ENCODE results near the gene TNFRSF4. TPM values are rescaled to one million over a fixed set of nuclear protein-coding genes. Genes with fewer than 3 reads are reported as not detected.

The TNFRSF4 gene
- total RNA-seq, 1 experiment from 2014 or later, result 0.37 TPM

GRCh38 chr1:1169429-1170214 is 44.3 kb downstream of the TNFRSF4 start:
- no peak for ATAC-seq
- Histone ChIP-seq H4K20me1 (ENCODE audit: insufficient read depth) (no peaks in the 10 kb centered on the region), H2AFZ (ENCODE audit: low read depth, low read length, poor library complexity, severe bottlenecking) (no peak overlapping the region), H3K9ac (ENCODE audit: low read length) (no peak overlapping the region), H3K4me2 (ENCODE audit: low read length) (no peak overlapping the region), H3K4me1 (ENCODE audit: control insufficient read depth in 1 of 2, insufficient read depth in 2 of 2, low read length in 2 of 2) (peaks cover 11 to 23% of the 10 kb centered on the region in 2 experiments), H3K27ac (ENCODE audit: low read depth, low read length) (no peak overlapping the region), H3K79me2 (ENCODE audit: insufficient read depth, low read length) (peaks cover 37% of the 10 kb centered on the region), H3K4me3 (replicated peaks in 1 of 2; ENCODE audit: low read depth in 1 of 2, low read length in 2 of 2) (no peak overlapping the region), H3K27me3 (ENCODE audit: insufficient read depth, low read length) (no peaks in the 10 kb centered on the region), H3K36me3 (ENCODE audit: control insufficient read depth in 1 of 2, insufficient read depth in 2 of 2, low read length in 2 of 2) (peaks cover 0 to 2% of the 10 kb centered on the region in 2 experiments; a peak in 2 of 4 replicates), H3K9me3 (ENCODE audit: control insufficient read depth in 1 of 2, insufficient read depth in 1 of 2, low read depth in 1 of 2, low read length in 2 of 2) (no peaks in the 10 kb centered on the region), H3K9me2 (ENCODE audit: insufficient read depth) (no peaks in the 10 kb centered on the region)
- TF ChIP-seq SP1 (IDR thresholded peaks at IDR 0.05; ENCODE audit: low read depth) (no peak), YY1 (IDR thresholded peaks at IDR 0.05; ENCODE audit: extremely low read depth, insufficient replicate concordance, low read depth, low read length) (no peak), ZFX (IDR thresholded peaks at IDR 0.05) (no peak), CEBPB (IDR thresholded peaks at IDR 0.05; ENCODE audit: low read depth) (no peak)
- intact Hi-C loops (cut with micrococcal nuclease), result no loop called here
- BruUV-seq (replicated peaks), result no TSS peak
- RAD21 ChIA-PET (ENCODE audit: low non-redundant PET in 1 of 2, low total read pairs in 2 of 2, uncharacterized antibody in 2 of 2, unreplicated experiment in 2 of 2), result interaction anchor here in 1 of 2 experiments (0.6 kb wide), 1 partner anchor 31 kb away, joined by 3 read pairs; no protein-coding TSS in a partner anchor
- DNase-seq (ENCODE audit: low read depth, low spot score), result no peak
- POLR2A ChIA-PET, result no interaction called here
- CTCF ChIA-PET, result no interaction called here

- H4K20me1 ChIP-seq (ENCODE audit: insufficient read depth), result no peaks in the 10 kb centered on the region
- DNase-seq (ENCODE audit: low read depth, low spot score), result no peak
- no peak overlapping the region for H3K9ac ChIP-seq (ENCODE audit: low read length)
- ChIA-PET POLR2A (no interaction called here), CTCF (no interaction called here), RAD21 (ENCODE audit: low non-redundant PET in 1 of 2, low total read pairs in 2 of 2, uncharacterized antibody in 2 of 2, unreplicated experiment in 2 of 2) (no interaction called here)
- no TSS peak for BruUV-seq (replicated peaks)
- H3K9me2 ChIP-seq (ENCODE audit: insufficient read depth), result no peaks in the 10 kb centered on the region
- no peak for ATAC-seq
- peaks cover 11 to 30% of the 10 kb centered on the region in 2 experiments for H3K4me1 ChIP-seq (ENCODE audit: control insufficient read depth in 1 of 2, insufficient read depth in 2 of 2, low read length in 2 of 2)
- TF ChIP-seq FOSL1 (IDR thresholded peaks at IDR 0.05; ENCODE audit: low read depth) (no peak), ZFX (IDR thresholded peaks at IDR 0.05) (no peak), CBX3 (IDR thresholded peaks at IDR 0.05; ENCODE audit: low read depth) (no peak), POLR2A (IDR thresholded peaks at IDR 0.05; ENCODE audit: borderline replicate concordance, extremely low read depth, insufficient read depth, insufficient read length) (no peak), SIN3A (IDR thresholded peaks at IDR 0.05; ENCODE audit: low read depth) (no peak), ZNF274 (IDR thresholded peaks at IDR 0.05; ENCODE audit: low read depth, low read length) (no peak), YY1 (IDR thresholded peaks at IDR 0.05; ENCODE audit: extremely low read depth, insufficient replicate concordance, low read depth, low read length) (no peak), EZH2 (IDR thresholded peaks at IDR 0.05) (no peak), EZH2phosphoT487 (IDR thresholded peaks at IDR 0.05; ENCODE audit: borderline replicate concordance) (no peak), CTCF (IDR thresholded peaks at IDR 0.05 in 2 of 3, conservative IDR thresholded peaks at IDR 0.05 in 1 of 3; ENCODE audit: borderline replicate concordance in 1 of 3, insufficient read depth in 1 of 3, low read depth in 2 of 3, low read length in 2 of 3) (no peak), SP1 (IDR thresholded peaks at IDR 0.05; ENCODE audit: low read depth) (no peak), POLR2AphosphoS5 (IDR thresholded peaks at IDR 0.05; ENCODE audit: low read depth, low read length) (no peak), JUND (IDR thresholded peaks at IDR 0.05) (no peak)
- H3K4me3 ChIP-seq (replicated peaks in 1 of 2; ENCODE audit: low read depth in 1 of 2, low read length in 2 of 2), result no peak overlapping the region
- H3K9me3 ChIP-seq (ENCODE audit: control insufficient read depth in 1 of 2, insufficient read depth in 1 of 2, low read depth in 1 of 2, low read length in 2 of 2), result no peaks in the 10 kb centered on the region
- H3K79me2 ChIP-seq (ENCODE audit: insufficient read depth, low read length), result peaks cover 46% of the 10 kb centered on the region
- no peak overlapping the region for H3K4me2 ChIP-seq (ENCODE audit: low read length)
- intact Hi-C loops (cut with micrococcal nuclease), result no loop called here
- H3K27ac ChIP-seq (ENCODE audit: low read depth, low read length), result no peak overlapping the region; the same call in 1 of the 2 replicates
- peaks cover 0 to 2% of the 10 kb centered on the region in 2 experiments; a peak in 2 of 4 replicates for H3K36me3 ChIP-seq (ENCODE audit: control insufficient read depth in 1 of 2, insufficient read depth in 2 of 2, low read length in 2 of 2)
- H2AFZ ChIP-seq (ENCODE audit: low read depth, low read length, poor library complexity, severe bottlenecking), result no peak overlapping the region
- no peaks in the 10 kb centered on the region for H3K27me3 ChIP-seq (ENCODE audit: insufficient read depth, low read length)
Observed at GRCh38 chr1:1168451-1169411, 45.2 kb downstream of the TNFRSF4 start.

Data from HCT116 (cell line).